ENCODE data around the gene DIRAS2. TPM values are rescaled to one million over a fixed set of nuclear protein-coding genes. Genes with fewer than 3 reads are reported as not detected.

The DIRAS2 gene
- total RNA-seq, 4 donors from 2014 or later, result 1.8 to 3.6 (median 2.8) TPM

DNA sequence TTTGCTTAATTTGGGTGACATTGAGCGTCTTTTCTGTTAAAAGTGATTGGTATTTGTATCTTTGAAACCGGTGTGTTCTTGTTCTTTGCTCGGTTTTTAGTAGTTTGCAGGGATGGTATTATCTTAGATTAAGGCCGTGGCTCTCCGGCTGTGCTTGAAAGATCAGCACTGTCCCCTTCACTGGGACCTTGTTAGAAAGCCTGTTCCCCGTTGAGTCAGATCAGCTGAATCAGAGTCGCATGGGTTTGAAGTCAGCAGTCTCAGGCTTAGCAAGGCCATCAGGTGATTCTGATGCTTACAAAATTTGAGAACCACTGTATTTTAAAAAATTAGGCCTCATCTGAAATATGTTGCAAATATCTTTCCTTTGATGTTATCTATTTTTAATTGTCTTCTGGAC is 5.0 kb downstream of the DIRAS2 start:
- no peak for DNase-seq (ENCODE audit: low spot score in 2 of 2)
- WGBS, 2 donors, result 78 to 83% methylated on average over 7 of the region's 7 CpGs

GRCh38 chr9:90632647-90633207 is 9.9 kb downstream of the DIRAS2 start:
- no peak overlapping the region for H3K4me3 ChIP-seq
- no peak for DNase-seq (ENCODE audit: low spot score in 2 of 2)
- TF ChIP-seq EP300 (IDR thresholded peaks at IDR 0.05), result no peak
- TF ChIP-seq, protein P1, sequence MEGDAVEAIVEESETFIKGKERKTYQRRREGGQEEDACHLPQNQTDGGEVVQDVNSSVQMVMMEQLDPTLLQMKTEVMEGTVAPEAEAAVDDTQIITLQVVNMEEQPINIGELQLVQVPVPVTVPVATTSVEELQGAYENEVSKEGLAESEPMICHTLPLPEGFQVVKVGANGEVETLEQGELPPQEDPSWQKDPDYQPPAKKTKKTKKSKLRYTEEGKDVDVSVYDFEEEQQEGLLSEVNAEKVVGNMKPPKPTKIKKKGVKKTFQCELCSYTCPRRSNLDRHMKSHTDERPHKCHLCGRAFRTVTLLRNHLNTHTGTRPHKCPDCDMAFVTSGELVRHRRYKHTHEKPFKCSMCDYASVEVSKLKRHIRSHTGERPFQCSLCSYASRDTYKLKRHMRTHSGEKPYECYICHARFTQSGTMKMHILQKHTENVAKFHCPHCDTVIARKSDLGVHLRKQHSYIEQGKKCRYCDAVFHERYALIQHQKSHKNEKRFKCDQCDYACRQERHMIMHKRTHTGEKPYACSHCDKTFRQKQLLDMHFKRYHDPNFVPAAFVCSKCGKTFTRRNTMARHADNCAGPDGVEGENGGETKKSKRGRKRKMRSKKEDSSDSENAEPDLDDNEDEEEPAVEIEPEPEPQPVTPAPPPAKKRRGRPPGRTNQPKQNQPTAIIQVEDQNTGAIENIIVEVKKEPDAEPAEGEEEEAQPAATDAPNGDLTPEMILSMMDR (IDR thresholded peaks at IDR 0.05), result no peak
- no peak for TF ChIP-seq POLR2A (IDR thresholded peaks at IDR 0.05)
- H3K36me3 ChIP-seq, result no peaks in the 10 kb centered on the region
- H3K4me1 ChIP-seq, result no peaks in the 10 kb centered on the region
- H3K9me3 ChIP-seq, result no peaks in the 10 kb centered on the region
- no peak overlapping the region for H3K27ac ChIP-seq
- WGBS, 2 donors, result 67 to 76% methylated on average over 8 of the region's 8 CpGs
- no peaks in the 10 kb centered on the region for H3K27me3 ChIP-seq

More for the DNA sequence above, 5.0 kb downstream of the DIRAS2 start:
- TF ChIP-seq EP300 (IDR thresholded peaks at IDR 0.05), result no peak
- TF ChIP-seq, protein P1 (IDR thresholded peaks at IDR 0.05), result no peak
- TF ChIP-seq POLR2A (IDR thresholded peaks at IDR 0.05), result no peak
- H3K4me1 ChIP-seq, result peaks cover 0 to 4% (median 0%) of the 10 kb centered on the region in 4 donors
- peaks cover 0 to 20% of the 10 kb centered on the region in 2 donors for H3K27me3 ChIP-seq
- H3K9me3 ChIP-seq, result no peaks in the 10 kb centered on the region
- no peak overlapping the region for H3K27ac ChIP-seq
- no peaks in the 10 kb centered on the region for H3K36me3 ChIP-seq
- no peak overlapping the region for H3K4me3 ChIP-seq

GRCh38 chr9:90631964-90632363 is 10.7 kb downstream of the DIRAS2 start:
- no peaks in the 10 kb centered on the region for H3K9me3 ChIP-seq
- H3K36me3 ChIP-seq, result no peaks in the 10 kb centered on the region
- no peak overlapping the region for H3K4me3 ChIP-seq
- H3K27me3 ChIP-seq, result no peaks in the 10 kb centered on the region
- 65 to 83% methylated on average over 1 of the region's 1 CpG for WGBS, 2 donors
- H3K4me1 ChIP-seq, result no peaks in the 10 kb centered on the region
- TF ChIP-seq EP300 (IDR thresholded peaks at IDR 0.05), result no peak
- TF ChIP-seq, protein P1 (IDR thresholded peaks at IDR 0.05), result no peak
- no peak for TF ChIP-seq POLR2A (IDR thresholded peaks at IDR 0.05)
- H3K27ac ChIP-seq, result no peak overlapping the region
- DNase-seq (ENCODE audit: low spot score in 2 of 2), result no peak

DNA sequence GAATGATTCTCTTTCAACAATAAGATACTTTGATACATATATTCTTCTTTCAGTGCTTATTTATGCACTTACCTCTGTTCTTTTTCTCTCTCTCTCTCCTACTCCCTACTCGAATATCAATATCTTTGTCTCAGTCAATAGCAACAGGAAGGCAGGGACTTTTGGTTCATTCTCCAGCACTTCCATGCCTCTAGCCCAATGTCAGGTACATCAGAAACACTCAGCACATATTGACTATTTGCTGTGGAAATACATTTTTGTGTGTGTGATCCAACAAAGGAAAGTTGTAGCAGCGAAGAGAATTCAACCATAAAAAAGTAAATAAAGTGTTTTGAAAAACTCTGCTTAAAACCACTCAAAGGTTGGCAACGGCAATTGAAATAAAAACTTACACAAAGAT is 12.6 kb downstream of the DIRAS2 start:
- Histone ChIP-seq H3K27ac (no peak overlapping the region), H3K4me1 (no peaks in the 10 kb centered on the region), H3K27me3 (no peaks in the 10 kb centered on the region), H3K4me3 (no peak overlapping the region), H3K36me3 (no peaks in the 10 kb centered on the region), H3K9me3 (no peaks in the 10 kb centered on the region)
- 79 to 83% methylated on average over 3 of the region's 3 CpGs for WGBS, 2 donors
- DNase-seq (ENCODE audit: low spot score in 2 of 2), result no peak
- TF ChIP-seq POLR2A (IDR thresholded peaks at IDR 0.05), result no peak
- no peak for TF ChIP-seq EP300 (IDR thresholded peaks at IDR 0.05)
- TF ChIP-seq, protein P1 (IDR thresholded peaks at IDR 0.05), result no peak

DNA sequence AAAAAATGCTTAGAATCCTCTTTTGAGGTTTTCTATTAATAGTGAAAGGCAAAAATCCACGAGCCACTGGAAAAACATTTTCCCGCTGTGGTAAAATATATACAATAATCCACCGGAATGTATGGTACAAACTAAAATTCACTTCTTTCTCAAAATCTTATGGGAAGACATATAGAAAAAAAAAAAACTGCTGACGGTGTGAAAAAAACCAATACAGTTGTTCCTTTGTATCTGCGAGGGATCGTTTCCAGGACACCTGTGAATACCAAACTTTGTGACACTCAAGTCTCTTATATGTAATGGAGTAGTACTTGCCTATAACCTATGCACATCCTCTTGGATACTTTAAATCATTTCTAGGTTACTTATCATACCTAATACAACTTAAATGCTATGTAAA is 13.3 kb downstream of the DIRAS2 start:
- no peaks in the 10 kb centered on the region for H3K4me1 ChIP-seq
- no peaks in the 10 kb centered on the region for H3K27me3 ChIP-seq
- TF ChIP-seq POLR2A (IDR thresholded peaks at IDR 0.05) (no peak), EP300 (IDR thresholded peaks at IDR 0.05) (no peak)
- TF ChIP-seq, protein P1 (IDR thresholded peaks at IDR 0.05), result no peak
- no peak overlapping the region for H3K4me3 ChIP-seq
- H3K9me3 ChIP-seq, result no peaks in the 10 kb centered on the region
- H3K36me3 ChIP-seq, result no peaks in the 10 kb centered on the region
- H3K27ac ChIP-seq, result no peak overlapping the region
- no peak for DNase-seq (ENCODE audit: low spot score in 2 of 2)
- WGBS, 2 donors, result 80 to 90% methylated on average over 6 of the region's 6 CpGs

Measured in tibial nerve (tissue), 4 donors.